BE2C (cell line): ENCODE results near the gene ZNF804A.
"Not testable (repeated sequence)": the region's sequence is repeated elsewhere in the genome, so short reads cannot be mapped to it uniquely, and the experiment has no call there.

ENCODE experiments used
- DNase-seq: peaks from one replicate; pipeline ENCODE4 v3.0.0-alpha.2; 2020
- H3K27me3 ChIP-seq: fragments of 250-450 bp; sonication (Bioruptor Pico); 2 replicates; pipeline ENCODE4 v1.5.1; 2020; ENCODE audit warnings: mild to moderate bottlenecking
- H3K36me3 ChIP-seq: fragments of 250-450 bp; sonication (Bioruptor Pico); 2 replicates; pipeline ENCODE4 v1.5.1; 2020; ENCODE audit warnings: mild to moderate bottlenecking
- H3K4me1 ChIP-seq: fragments of 250-450 bp; sonication (Bioruptor Pico); 2 replicates; pipeline ENCODE4 v1.5.1; 2020
- H3K4me3 ChIP-seq: 2 replicates; pipeline ENCODE4 v1.5.1; 2011; ENCODE audit warnings: low read depth, low read length
- H3K9me3 ChIP-seq: fragments of 250-450 bp; sonication (Bioruptor Pico); 2 replicates; pipeline ENCODE4 v1.5.1; 2020
- CTCF ChIP-seq: IDR thresholded peaks from 2 replicates; pipeline ENCODE4 v1.5.1; 2012; ENCODE audit warnings: mild to moderate bottlenecking, low read depth, low read length

The ZNF804A gene

GRCh38 chr2:184877909-184878308, 279.6 kb downstream of the ZNF804A start:
- no peak for DNase-seq
- Histone ChIP-seq H3K27me3 (no peaks in the 10 kb centered on the region), H3K36me3 (no peaks in the 10 kb centered on the region), H3K9me3 (no peaks in the 10 kb centered on the region), H3K4me3 (no peak overlapping the region), H3K4me1 (no peaks in the 10 kb centered on the region)
- no peak for TF ChIP-seq CTCF

- Histone ChIP-seq H3K9me3 (no peaks in the 10 kb centered on the region), H3K27me3 (no peaks in the 10 kb centered on the region), H3K4me3 (no peak overlapping the region), H3K36me3 (no peaks in the 10 kb centered on the region), H3K4me1 (no peaks in the 10 kb centered on the region)
- no peak for TF ChIP-seq CTCF
- no peak for DNase-seq
Measured at GRCh38 chr2:184879671-184880070, 281.3 kb downstream of the ZNF804A start.

GRCh38 chr2:184886585-184886984, 288.3 kb downstream of the ZNF804A start:
- H3K9me3 ChIP-seq, DNase-seq, H3K4me1 ChIP-seq, H3K27me3 ChIP-seq, H3K36me3 ChIP-seq, H3K4me3 ChIP-seq: not testable (repeated sequence)

- no peaks in the 10 kb centered on the region for H3K27me3 ChIP-seq
- no peaks in the 10 kb centered on the region for H3K36me3 ChIP-seq
- no peaks in the 10 kb centered on the region for H3K4me1 ChIP-seq
- H3K4me3 ChIP-seq: no peak overlapping the region
- no peak for TF ChIP-seq CTCF
- no peaks in the 10 kb centered on the region for H3K9me3 ChIP-seq
- DNase-seq: no peak
Measured at GRCh38 chr2:184890311-184890710, 292.0 kb downstream of the ZNF804A start.

- Histone ChIP-seq H3K27me3 (no peaks in the 10 kb centered on the region), H3K36me3 (no peaks in the 10 kb centered on the region), H3K9me3 (no peaks in the 10 kb centered on the region), H3K4me3 (no peak overlapping the region), H3K4me1 (no peaks in the 10 kb centered on the region)
- no peak for TF ChIP-seq CTCF
- no peak for DNase-seq
Measured at GRCh38 chr2:184904991-184905390, 306.7 kb downstream of the ZNF804A start.

- Histone ChIP-seq H3K4me3 (no peak overlapping the region), H3K36me3 (no peaks in the 10 kb centered on the region), H3K4me1 (no peaks in the 10 kb centered on the region), H3K27me3 (no peaks in the 10 kb centered on the region), H3K9me3 (no peaks in the 10 kb centered on the region)
- TF ChIP-seq CTCF: no peak
- DNase-seq: no peak
Measured at GRCh38 chr2:184906160-184906559, 307.8 kb downstream of the ZNF804A start.

GRCh38 chr2:184906709-184907108, 308.4 kb downstream of the ZNF804A start:
- Histone ChIP-seq H3K36me3 (no peaks in the 10 kb centered on the region), H3K4me3 (no peak overlapping the region), H3K9me3 (no peaks in the 10 kb centered on the region), H3K27me3 (no peaks in the 10 kb centered on the region), H3K4me1 (no peaks in the 10 kb centered on the region)
- no peak for TF ChIP-seq CTCF
- no peak for DNase-seq
